Stimulated activated CD4-positive, alpha-beta T cell treated with anti-CD3 and anti-CD28 coated beads, Interleukin-1b, Interleukin-23, amount 100 ng/mL, for 24 hours (primary cell): ENCODE results near the gene KANK3.
"Not testable (repeated sequence)": the region's sequence is repeated elsewhere in the genome, so short reads cannot be mapped to it uniquely, and the experiment has no call there.

Source experiments
- DNase-seq, 4 experiments: peaks; one replicate each; pipeline ENCODE4 v3.0.0-alpha.2; 2020; ENCODE audit warnings: low read depth in 4 of 4, low spot score in 1 of 4

Gene KANK3

DNA sequence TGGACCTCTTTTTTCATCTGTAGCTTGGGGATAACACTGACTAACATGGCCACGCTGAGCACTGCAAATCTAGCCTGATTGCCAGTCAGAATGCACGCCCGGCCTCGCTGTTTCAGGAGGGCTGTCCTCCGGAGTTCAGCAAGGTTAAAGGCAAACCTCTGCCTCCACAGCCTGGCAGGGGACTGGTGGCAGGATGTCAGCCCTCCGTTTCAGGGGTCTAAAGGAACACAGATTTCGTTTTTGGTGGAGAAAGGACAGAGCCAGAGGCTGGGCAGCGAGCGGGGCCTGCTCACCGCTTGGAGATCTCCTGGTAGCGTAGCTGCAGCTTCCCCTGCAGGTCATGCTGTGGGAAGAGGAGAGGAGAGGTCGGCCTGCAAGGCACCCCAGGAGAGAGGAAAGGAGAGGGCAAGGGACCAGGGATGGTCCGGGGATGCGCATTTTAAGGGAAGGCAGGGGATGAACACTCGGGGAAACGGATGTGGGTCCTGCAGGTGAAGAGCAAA is 22.4 kb downstream of the KANK3 start:
- DNase-seq: no peak

DNA sequence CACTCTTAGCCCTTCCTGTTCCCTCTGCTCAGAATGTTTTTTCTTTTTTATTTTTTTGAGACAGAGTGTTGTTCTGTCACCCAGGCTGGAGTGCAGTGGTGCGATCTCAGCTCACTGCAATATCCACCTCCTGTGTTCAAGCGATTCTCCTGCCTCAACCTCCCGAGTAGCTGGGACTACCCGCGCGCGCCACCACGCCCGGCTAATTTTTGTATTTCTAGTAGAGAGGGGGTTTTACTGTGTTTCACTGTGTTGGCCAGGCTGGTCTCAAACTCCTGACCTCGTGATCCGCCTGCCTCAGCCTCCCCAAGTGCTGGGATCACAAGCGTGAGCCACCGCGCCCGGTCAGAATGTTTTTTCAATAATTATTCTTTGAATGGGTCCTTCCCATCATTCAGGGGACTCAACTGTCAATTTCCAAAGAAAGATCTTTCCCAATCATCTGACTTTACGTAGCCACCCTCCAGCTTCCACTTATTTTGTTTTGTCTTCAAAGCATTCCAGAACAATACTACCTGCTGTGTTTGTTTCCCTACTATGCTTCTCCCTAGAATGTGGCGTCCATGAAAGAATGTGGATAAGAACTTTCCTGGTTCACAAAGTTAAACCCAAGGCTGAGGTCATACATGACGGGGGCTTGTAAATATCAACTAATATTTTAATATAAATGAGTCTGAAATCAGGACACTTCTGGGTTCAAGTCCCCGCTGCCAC is 23.1 kb downstream of the KANK3 start:
- DNase-seq: no peak

DNA sequence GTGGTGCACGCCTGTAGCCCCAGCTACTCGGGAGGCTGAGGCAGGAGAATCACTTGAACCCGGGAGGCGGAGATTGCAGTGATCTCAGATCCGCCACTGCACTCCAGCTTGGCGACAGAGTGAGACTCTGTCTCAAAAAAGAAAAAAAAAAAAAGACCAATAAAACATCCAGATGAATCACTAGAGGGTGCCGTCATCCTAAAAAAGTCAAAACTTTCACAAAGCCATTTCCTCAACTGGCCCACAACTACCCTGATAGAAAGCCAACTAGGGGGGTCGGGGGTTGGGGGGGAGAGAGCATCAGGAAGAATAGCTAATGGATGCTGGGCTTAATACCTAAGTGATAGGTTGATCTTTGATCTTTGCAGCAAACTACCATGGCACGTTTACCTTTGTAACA is 24.2 kb downstream of the KANK3 start:
- not testable (repeated sequence) for DNase-seq

DNA sequence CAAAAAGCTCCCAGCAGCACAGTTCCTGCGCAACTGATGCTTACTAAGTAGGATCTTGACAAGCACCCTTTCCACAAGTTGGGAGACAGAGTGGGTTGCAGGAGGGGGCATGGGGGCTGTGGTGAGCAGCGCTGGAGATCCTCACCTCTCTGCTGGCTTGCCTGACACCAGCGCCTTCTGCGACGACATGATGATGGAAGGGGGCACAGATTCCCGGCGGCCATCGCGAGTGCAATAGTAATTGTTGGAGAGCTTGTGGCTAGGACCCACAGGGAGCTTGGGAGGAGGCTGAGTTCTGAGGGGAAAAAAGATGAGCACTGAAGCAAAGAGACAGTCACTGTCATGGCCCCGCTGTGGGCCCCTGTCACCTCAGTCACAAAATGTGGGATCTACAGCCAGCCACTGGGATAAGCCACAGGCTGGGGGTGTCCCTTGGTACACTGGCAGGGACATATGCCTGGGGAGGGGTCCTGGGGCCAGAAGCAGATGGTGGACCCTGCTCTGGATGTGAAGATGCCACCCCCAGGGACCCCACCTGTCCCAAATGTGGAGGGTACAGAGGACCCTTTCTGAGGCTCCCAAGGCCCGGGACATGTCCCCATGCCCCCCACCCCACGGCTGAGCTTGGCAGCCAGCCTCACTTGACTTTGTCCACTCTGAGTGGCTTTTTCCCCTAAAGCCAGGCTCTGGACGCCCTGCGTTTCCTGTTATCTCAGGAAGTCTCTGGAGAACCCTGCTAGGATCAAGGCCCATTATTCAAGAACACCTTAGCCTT is 26.5 kb downstream of the KANK3 start:
- no peak for DNase-seq

DNA sequence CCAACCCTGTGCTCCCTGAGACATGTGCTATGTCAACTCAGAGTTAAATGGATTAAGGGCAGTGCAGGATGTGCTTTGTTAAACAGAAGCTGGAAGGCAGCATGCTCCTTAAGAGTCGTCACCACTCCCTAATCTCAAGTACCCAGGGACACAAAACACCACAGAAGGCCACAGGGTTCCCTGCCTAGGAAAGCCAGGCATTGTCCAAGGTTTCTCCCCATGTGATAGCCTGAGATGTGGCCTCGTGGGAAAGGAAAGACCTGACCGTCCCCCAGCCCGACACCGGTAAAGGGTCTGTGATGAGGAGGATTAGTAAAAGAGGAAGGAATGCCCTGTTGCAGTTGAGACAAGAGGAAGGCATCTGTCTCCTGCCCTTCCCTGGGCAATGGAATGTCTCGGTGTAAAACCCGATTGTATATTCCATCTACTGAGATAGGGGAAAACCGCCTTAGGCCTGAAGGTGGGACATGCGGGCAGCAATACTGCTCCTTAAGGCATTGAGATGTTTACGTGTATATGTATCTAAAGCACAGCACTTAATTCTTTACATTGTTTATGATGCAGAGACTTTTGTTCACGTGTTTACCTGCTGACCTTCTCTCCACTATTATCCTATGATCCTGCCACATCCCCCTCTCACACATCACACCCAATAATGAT is 28.0 kb downstream of the KANK3 start:
- DNase-seq: not testable (repeated sequence)

DNA sequence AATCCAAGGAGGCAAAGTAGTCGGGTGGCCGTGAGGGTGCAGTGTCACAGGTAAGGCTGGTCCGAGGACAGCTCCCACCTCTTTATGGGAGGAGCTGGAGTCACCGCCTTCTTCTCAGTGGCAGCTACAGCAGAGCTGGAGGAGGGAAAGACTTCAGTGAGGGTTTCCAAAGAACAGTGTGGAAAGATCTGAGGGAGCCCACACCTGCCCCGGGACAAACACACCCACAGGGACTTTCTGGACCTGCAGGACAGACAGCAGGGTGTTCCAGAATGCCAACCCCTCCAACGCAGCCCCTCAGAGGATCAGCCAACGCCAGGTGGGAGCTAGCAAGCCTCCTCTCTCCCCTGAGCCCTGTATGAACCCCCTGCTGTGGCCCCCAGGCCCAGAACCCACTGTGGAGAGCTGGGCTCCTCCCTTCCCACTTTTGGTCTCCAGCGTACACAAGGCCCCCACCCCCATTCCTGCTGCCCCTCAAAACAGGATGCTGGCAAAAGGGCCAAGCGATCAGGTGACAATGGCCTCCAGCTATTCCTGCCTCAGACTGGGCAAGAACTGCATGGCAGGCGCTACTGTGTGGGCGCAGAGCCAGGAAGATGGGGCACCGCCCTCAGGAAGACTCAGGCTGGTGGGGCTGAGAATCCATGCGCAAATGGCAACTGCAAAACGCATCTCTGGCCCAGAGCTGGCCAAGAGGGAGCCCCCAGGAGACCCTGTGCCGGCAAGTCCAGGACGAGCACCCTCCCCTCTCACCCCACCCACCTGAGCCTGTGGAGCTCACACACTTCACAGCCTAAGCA is 31.4 kb downstream of the KANK3 start:
- DNase-seq: no peak

DNA sequence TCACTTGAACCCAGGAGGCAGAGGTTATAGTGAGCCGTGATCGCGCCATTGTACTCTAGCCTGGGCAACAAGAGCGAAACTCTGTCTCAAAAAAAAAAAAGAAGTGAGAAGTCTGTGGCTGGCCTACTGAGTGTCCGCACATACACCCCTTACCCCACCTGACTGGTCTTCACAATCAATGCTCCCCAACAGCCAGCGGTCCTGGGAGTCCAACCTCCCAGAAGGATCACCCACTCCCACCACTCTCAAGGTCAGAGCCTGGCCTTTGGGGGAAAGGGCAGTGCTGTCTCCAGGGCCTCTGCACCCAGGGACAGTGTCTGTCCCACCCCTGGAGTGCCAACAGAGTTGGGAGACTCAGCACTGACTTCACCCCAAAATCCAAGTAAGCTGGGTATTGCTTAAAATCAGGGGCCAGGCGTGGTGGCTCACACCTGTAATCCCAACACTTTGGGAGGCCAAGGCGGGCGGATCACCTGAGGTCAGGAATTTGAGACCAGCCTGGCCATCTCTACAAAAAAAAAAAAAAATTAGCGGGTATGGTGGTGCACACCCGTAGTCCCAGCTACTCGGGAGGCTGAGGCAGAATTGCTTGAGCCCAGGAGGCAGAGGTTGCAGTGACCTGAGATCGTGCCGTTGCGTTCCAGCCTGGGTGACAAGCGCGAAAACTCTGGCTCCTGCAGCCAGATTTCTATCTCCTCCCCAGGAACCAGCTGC is 32.6 kb downstream of the KANK3 start:
- DNase-seq: no peak

DNA sequence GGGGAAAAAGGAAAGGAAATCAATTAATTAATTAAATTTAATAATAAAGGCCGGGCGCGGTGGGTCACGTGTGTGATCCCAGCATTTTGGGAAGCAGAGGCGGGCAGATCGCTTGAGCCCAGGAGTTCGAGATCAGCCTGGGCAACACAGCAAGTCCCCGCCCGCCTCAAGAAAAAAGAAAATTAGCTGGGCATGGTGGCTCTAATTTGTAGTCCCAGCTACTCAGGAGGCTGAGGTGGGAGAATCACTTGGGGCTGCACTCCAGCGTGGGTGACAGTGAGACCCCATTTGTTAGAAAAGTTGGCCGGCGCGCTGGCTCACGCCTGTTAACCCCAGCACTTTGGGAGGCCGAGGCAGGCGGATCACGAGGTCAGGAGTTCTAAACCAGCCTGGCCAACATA is 34.2 kb downstream of the KANK3 start:
- DNase-seq: no peak

DNA sequence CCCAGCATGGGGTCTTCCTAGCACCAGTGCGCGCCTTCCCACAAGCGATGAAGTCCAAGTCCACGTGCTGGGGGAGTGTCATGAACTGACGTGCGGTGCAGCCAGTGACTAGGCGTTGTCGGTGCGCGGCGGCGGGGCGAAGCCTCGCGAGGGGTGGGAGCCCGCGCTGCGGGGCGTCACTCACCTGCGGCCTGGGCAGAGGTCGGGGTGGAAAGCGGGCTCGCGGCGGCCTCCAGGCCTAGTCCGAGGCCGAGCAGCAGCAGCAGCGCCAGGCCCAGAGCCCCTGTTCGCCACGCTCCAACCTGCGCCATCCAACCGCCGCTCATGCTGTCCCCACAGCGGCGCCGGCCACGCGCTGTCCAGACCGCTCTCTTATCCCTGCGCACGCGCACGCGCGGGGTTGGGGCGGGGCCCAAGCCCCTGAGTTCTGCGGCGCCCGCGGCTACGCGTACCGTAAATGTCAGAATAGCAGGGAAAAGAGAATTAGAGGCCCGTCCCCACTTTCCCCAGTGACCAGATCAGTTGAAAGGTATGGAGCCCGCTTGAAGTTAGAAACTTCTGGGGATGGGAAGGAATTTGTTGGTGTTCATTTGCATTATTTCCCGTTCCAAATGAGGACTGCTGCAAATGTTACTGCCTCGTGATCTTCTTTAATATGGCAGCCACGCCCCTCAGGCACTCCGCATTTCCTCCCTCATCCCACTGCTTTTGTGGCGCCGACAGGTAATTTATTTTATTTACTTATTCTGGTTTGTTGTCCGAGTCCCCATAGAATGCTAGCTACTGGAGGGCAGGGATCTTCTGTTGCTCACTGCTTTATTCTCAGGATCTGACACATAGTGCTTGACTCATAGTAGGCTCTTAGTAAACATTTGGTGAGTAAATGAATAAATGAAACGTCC is 34.8 kb downstream of the KANK3 start, which contains the start of gene CD320:
TSS of gene CD320 (minus strand) at position 394 of the 902 bp plus-strand sequence. CDS start at position 326, 68 bp downstream.
- peak; percentile 66 to 84 (median 75) for DNase-seq

DNA sequence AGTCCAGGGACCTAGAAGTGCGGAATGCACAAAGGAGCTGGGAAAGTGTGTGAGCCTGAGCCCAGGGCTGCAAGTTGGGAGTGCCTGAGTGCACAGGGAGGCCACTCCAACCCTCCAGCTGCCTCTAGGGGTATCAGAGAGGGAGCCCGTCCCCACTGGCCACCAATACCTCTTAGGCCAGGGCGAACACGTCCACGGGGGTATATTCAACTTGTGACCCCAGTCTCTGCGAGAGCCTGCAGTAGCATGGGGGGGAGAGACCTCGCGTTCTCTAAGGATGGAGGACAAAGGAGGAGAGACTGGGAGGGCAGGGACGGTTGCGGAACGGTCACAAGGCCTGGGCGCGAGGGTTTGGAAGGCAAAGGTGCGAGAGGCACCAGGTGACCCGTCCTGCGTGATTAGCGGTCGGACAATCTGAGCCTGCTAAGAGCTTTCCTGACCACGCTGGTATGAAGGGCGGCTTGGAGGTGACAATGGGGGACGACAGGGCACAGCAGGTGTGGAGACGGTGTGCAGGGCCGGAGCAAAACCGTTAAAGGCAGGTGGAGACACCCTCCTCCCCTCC is 35.6 kb downstream of the KANK3 start:
- no peak for DNase-seq

DNA sequence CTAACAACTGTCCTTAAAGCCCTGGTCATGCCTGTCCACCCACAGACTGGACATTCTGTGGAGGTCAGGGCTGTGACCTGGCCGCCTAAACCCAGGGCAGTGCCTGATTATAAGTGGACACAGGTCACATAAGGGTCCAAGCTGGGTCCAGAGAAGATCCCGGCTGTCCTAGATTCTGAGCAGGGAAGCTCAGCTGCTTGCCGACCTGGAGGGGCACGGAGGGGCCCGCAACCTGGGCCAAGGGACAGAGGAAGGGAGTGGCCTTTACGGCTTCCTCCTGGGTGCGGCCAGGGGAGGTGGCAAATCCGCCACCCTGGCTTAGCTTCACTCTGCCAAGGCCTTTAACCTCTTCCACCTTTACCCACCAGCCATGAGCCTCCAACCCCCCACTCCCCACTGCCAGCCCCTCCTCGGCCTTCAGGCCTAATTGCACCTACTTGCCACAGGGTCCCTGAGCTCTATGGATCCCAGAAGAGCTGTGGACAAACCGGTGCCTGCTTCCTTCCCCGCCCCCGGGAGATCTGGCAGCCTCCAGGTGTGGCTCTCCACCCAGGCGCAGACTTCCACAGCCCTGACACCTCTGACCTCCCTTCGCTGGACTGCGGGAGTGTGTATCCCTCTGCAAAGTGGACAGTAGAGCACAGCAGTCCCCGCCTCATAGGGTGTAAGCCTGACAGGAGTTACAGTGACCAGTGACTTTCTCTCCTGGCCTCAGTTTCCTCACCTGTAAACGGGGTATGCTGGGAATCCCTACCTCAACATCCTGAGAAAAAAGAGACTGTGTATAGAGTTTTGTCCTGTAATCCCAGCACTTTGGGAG is 36.6 kb downstream of the KANK3 start:
- DNase-seq: no peak

DNA sequence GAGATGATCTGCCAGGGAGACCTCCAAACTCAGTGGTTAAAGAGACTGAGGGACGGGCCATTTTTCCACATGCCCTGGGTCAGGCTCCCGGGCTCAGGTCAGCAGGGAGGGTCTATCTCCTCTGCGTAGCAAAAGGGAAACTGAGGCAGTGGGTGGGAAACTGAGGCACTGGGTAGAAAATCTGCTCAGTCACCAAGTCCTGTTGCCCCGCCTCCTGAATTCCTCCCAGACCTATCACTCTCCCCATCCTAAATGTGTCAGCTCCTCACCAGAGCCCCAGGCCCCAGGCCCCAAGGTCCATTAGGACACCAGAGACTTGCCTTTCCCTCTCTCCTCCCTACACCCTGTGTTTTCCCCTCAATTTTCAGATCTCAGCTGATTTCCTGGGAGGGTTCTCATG is 37.3 kb downstream of the KANK3 start:
- no peak for DNase-seq

DNA sequence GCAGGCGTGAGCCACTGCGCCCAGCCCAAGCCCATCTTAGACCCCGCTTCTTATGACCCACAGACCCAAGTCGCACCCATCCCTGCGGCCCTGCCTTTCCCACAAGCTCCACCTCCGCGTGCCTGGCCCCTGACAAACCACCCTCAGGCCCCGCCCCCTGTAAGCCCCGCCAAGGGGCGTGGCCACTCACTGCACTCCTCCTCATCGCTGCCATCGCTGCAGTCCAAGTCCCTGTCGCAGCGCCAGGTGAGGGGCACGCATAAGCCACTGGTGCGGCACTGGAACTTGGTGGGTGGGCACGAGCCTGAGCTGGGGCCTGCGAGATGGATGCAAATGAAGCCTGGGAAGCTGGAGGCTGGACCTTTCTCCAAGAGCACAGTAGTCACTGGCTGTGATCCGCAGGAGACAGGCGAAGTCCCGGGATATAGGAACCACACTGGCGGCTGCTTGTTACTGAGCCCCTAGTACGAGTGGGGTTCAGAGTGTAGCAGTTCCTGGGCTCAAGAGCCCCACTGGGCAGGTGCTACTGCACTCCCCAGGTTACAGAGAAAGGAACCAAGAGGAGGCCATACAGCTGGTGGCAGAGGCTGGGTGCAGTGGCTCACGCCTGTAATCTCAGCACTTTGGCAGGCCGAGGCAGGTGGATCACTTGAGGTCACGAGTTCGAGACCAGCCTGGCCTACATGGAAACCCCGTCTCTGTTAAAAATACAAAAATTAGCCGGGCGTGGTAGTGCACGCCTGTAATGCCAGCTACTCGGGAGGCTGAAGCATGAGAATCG is 38.0 kb downstream of the KANK3 start:
- DNase-seq: no peak

DNA sequence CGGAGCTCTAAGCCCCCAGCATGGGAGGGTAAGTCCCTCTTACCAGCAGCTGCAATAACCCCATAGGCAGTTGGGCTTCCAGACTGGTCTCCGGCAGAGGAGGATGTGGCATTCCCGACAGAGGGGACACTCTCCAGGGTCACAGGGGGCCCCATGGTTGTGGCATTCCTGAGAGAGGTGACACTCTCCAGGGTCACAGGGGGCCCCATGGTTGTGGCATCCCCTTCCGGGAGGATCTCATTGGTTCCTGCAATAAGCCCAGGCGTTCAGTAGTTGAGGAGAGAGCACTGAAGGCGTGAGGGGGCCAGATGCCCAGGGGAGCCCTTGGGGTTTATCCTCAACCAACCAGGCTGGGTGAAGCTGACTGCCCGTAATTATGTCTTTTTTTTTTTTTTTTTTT is 40.3 kb downstream of the KANK3 start:
- DNase-seq: no peak

DNA sequence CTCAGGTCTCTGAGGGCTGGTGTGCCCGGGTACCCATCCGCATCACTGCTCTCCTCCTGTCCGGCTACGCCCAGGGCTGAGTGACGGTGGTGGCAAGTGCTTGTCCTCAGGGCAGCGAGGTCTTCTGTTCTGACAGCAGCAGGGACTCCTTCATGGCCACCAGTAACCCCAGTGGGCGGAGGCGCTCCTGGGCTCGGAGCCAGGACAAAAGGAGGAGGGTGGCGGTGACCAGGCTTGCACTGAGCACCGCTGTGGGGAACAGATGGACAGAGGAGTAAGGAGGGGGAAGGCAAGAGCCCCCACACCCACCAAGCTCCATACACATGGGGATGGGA is 40.7 kb downstream of the KANK3 start:
- DNase-seq: no peak

DNA sequence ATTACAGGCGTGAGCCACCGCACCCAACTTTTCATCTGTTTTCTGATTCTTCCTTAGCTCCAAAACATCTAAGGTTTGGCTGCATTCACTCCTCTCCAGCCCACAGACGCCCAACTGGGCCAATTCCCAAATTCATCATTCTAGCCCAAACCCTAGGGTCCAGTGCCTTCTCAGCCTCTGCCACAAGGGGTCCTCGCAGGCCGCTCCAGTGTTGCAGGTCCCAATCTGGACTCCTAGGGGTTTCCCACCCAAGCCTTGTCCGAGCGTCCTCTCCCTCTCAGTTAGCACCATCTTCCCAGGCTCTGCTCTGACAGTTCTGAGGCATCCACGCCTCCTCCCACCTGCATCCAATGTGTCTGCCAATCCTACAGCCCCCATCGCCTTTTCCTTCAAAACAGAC is 51.7 kb downstream of the KANK3 start:
- DNase-seq: not testable (repeated sequence)

DNA sequence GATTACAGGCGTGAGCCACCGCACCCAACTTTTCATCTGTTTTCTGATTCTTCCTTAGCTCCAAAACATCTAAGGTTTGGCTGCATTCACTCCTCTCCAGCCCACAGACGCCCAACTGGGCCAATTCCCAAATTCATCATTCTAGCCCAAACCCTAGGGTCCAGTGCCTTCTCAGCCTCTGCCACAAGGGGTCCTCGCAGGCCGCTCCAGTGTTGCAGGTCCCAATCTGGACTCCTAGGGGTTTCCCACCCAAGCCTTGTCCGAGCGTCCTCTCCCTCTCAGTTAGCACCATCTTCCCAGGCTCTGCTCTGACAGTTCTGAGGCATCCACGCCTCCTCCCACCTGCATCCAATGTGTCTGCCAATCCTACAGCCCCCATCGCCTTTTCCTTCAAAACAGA is 66.6 kb downstream of the KANK3 start:
- DNase-seq: not testable (repeated sequence)
